ENCODE results near the gene PRF1.

DNA sequence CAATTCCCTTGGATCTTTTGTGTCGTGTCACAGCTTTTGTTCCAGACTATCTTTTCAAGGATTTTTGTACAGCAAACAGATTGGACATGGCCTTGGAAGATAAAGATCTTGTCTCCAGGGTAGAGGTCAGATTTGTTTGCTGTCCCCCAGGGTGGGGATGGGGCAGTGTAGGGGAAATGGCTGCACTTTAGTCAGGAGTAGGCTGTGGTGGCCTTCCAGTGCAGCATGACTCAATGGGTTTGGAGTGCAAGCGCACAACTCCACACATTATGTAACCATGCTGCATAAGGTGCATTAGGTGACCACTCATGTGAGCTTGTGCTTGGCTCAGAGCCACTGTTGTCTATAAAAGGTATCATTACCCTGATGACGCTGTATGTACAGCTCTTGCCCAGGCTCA is 45.9 kb upstream of the PRF1 start:
- TF ChIP-seq FOXP2 (optimal IDR thresholded peaks at IDR 0.05; ENCODE audit: borderline replicate concordance, extremely low read depth, extremely low read length, insufficient read depth) (no peak), POLR2AphosphoS5 (IDR thresholded peaks at IDR 0.05; ENCODE audit: low read depth, low read length) (no peak)

Data from PFSK-1 (cell line).